NT2/D1 (cell line): ENCODE results near the gene C11orf42.

Experiments used
- SUZ12 ChIP-seq: IDR thresholded peaks from 2 replicates; pipeline ENCODE4 v1.6.1; 2011; ENCODE audit not compliant: insufficient read length, insufficient read depth; ENCODE audit errors: extremely low read depth
- YY1 ChIP-seq: IDR thresholded peaks from 2 replicates; pipeline ENCODE4 v1.6.1; 2011; ENCODE audit not compliant: insufficient read length, insufficient read depth
- ZNF274 ChIP-seq: IDR thresholded peaks from 2 replicates; pipeline ENCODE4 v1.6.1; 2011; ENCODE audit warnings: mild to moderate bottlenecking, low read depth, low read length

DNA sequence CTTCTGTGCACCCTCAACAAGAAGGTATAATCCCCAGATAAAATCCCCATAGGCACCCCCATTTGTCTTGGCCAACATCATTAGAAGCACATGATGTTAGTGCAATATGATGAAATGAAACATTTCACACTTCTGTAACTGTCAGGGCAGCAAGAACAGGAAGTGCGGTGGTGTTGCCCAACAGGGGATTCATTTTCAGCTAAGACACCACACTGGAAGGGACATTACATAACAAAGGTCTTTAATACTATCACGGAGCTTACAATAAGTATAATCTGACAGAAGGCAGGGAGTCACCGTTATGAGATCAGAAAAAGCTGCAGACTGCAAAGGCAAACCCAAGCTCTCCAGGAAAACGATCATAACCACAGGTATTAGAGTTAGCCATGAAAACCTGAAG is 4.4 kb upstream of the C11orf42 start:
- TF ChIP-seq YY1 = no peak
- no peak for TF ChIP-seq ZNF274
- TF ChIP-seq SUZ12 = no peak
